Thoracic aorta (tissue), 2 donors: ENCODE data around the gene PHLDA2. TPM values are rescaled to one million over a fixed set of nuclear protein-coding genes. Genes with fewer than 3 reads are reported as not detected.
A peak's percentile ranks its signal among the peaks of the same experiment; 100 is the strongest.

Experiments used
- ATAC-seq: fragments of 150-250 bp; one replicate; pipeline ENCODE4 v1.8.0; 2017; ENCODE audit warnings: low read depth; ENCODE audit not compliant: insufficient number of reproducible peaks, low FRiP score
- DNase-seq: peaks from one replicate; pipeline ENCODE4 v3.0.0-alpha.2; 2020; ENCODE audit warnings: low spot score
- H3K27ac ChIP-seq, 2 donors: fragments of 200-600 bp; sonication (generic); 1 replicate in 1 of 2; 2 replicates in 1 of 2; pipeline ENCODE4 v1.5.1; 2016; ENCODE audit warnings: mild to moderate bottlenecking in 2 of 2, moderate library complexity in 2 of 2
- H3K27me3 ChIP-seq: fragments of 200-600 bp; sonication (generic); replicated peaks from 2 replicates; pipeline ENCODE4 v1.6.0; 2016; ENCODE audit warnings: mild to moderate bottlenecking; ENCODE audit not compliant: insufficient read depth
- H3K36me3 ChIP-seq: fragments of 200-600 bp; sonication (generic); one replicate; pipeline ENCODE4 v1.5.1; 2016
- H3K4me1 ChIP-seq, 2 donors: fragments of 200-600 bp; sonication (generic); 1 replicate in 1 of 2; 2 replicates in 1 of 2; pipeline versions ENCODE4 v1.5.1 to v1.6.0; 2016; ENCODE audit warnings: low read depth in 2 of 2, mild to moderate bottlenecking in 1 of 2; ENCODE audit not compliant: control insufficient read depth in 1 of 2
- H3K4me3 ChIP-seq: fragments of 200-600 bp; sonication (generic); 2 replicates; pipeline ENCODE4 v1.5.1; 2016; ENCODE audit warnings: mild to moderate bottlenecking
- H3K9me3 ChIP-seq: fragments of 200-600 bp; sonication (generic); 2 replicates; pipeline ENCODE4 v1.5.1; 2016
- total RNA-seq, 2 donors: library from RNA; depleted of rRNA; stranded (reverse); fragments of >200 nt; gene quantifications; one replicate each; pipeline versions ENCODE4 v1.1.0 to v1.2.3, GENCODE V29; 2016
- TF ChIP-seq, protein P1 (sequence below): fragments of 200-600 bp; sonication (generic); IDR thresholded peaks from one replicate; pipeline ENCODE4 v1.5.1; 2019; ENCODE audit warnings: antibody characterized with exemption

Gene PHLDA2, protein sequence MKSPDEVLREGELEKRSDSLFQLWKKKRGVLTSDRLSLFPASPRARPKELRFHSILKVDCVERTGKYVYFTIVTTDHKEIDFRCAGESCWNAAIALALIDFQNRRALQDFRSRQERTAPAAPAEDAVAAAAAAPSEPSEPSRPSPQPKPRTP
- 10 to 100 TPM; 14.4 to 21.3 TPM for total RNA-seq

DNA sequence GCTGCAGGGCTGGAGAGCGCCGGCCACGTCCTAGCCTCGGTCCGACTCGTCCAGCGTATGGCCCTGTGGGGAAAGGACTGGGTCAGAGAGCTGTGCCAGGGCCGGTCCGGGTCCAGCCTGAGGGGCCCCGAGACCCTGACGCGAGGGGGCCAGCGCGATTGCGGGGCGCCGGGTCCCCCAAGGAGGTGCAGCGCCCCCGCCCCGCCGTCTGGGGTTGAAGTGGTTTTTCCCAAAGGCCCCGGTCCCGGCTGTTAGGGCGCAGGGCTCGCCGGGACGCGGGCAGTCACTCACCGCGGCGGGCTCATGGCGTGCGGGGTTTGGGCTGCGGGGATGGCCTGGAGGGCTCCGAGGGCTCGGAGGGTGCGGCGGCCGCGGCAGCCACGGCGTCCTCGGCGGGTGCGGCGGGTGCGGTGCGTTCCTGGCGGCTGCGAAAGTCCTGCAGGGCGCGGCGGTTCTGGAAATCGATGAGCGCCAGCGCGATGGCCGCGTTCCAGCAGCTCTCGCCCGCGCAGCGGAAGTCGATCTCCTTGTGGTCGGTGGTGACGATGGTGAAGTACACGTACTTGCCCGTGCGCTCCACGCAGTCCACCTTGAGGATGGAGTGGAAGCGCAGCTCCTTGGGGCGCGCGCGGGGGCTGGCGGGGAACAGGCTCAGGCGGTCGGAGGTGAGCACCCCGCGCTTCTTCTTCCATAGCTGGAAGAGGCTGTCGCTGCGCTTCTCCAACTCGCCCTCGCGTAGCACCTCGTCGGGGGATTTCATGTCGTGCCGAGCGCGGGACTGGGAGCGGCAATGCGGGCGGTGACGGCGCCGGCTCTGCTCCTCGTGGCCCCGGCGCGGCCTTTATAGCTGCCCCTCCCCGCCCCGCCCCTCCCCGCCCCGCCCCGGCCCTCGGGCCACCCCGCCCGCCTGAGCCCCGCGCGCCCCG lies at the start of gene PHLDA2:
Gene PHLDA2, minus strand, starts transcription at position 816 of the 926 bp plus-strand sequence. Its CDS starts 56 bp downstream, at position 760.
- H3K27me3 ChIP-seq = no peaks in the 10 kb centered on the region
- no peak for DNase-seq

DNA sequence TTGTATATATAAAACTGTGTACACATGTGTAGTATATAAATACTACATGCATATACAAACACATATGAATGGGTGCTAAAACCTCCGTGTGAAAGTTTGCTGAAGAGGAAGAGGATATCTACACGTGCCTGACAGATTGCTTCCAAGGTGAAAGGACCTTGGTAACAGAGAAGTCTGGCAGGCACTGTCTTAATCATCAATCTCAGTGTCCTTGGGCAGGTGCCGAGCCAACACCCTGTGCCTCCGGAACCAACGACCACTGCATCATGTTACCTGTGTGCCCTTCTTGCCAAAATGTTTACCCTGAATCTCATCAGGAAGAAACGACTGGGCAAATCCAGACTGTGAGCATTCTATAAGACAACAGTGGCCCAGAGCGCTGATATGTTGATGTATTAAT lies 47.9 kb upstream of the PHLDA2 start:
- no peak overlapping the region for H3K27ac ChIP-seq
- ATAC-seq = no peak
- no peak overlapping the region for H3K4me3 ChIP-seq
- TF ChIP-seq, protein P1, sequence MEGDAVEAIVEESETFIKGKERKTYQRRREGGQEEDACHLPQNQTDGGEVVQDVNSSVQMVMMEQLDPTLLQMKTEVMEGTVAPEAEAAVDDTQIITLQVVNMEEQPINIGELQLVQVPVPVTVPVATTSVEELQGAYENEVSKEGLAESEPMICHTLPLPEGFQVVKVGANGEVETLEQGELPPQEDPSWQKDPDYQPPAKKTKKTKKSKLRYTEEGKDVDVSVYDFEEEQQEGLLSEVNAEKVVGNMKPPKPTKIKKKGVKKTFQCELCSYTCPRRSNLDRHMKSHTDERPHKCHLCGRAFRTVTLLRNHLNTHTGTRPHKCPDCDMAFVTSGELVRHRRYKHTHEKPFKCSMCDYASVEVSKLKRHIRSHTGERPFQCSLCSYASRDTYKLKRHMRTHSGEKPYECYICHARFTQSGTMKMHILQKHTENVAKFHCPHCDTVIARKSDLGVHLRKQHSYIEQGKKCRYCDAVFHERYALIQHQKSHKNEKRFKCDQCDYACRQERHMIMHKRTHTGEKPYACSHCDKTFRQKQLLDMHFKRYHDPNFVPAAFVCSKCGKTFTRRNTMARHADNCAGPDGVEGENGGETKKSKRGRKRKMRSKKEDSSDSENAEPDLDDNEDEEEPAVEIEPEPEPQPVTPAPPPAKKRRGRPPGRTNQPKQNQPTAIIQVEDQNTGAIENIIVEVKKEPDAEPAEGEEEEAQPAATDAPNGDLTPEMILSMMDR = no peak
- no peaks in the 10 kb centered on the region for H3K27me3 ChIP-seq
- H3K36me3 ChIP-seq = peaks cover 32% of the 10 kb centered on the region
- no peak for DNase-seq
- H3K9me3 ChIP-seq = no peaks in the 10 kb centered on the region
- peaks cover 2 to 5% of the 10 kb centered on the region in 2 donors for H3K4me1 ChIP-seq

More for the DNA sequence above, at the start of gene PHLDA2:
- Histone ChIP-seq H3K9me3 (no peaks in the 10 kb centered on the region), H3K36me3 (no peaks in the 10 kb centered on the region), H3K4me3 (peak within 1 kb of the TSS; percentile 85), H3K27ac (peak within 1 kb of the TSS; percentile 67 to 79), H3K4me1 (peaks cover 3 to 39% of the 10 kb centered on the region in 2 donors)
- TF ChIP-seq, protein P1 = no peak
- ATAC-seq = peak; percentile 28

DNA sequence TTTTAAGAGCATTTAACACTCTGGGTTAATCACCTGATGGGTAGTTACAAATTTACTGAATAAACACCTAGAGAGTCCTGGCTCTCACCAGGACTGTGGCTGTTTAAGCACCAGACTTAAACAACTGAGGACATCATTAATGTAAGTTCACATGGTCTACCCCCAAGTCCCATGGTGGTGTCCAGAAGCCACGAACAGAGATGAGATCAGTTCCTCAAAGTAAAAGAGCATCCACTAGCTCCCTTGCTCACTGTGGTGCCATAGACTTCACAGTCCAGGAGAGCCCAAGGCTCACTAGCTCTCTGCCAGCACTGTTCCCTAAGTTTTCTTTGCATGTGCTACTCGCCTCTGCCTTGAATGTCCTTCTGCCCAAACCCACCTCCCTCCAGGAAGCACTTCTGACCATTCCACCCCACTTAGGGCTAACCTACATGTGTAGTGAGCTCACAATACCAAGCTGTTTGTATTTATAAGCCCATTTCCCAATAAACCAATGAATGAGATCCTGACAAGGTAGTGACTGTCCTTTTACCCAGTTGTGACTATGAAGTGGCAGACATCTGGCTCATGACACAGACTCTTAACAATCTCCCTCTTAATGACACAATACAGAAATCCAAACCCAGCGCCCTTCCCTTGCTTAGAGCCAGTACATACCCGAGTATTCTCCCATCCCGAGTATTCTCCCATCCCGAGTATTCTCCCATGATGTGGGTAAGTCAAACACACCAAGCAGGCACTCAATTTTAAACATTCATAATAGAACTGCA lies 47.3 kb upstream of the PHLDA2 start:
- H3K27ac ChIP-seq = no peak overlapping the region
- H3K4me3 ChIP-seq = no peak overlapping the region
- DNase-seq = no peak
- TF ChIP-seq, protein P1 = no peak
- no peaks in the 10 kb centered on the region for H3K9me3 ChIP-seq
- peaks cover 32% of the 10 kb centered on the region for H3K36me3 ChIP-seq
- H3K27me3 ChIP-seq = no peaks in the 10 kb centered on the region
- ATAC-seq = no peak
- peaks cover 0 to 2% of the 10 kb centered on the region in 2 donors for H3K4me1 ChIP-seq

DNA sequence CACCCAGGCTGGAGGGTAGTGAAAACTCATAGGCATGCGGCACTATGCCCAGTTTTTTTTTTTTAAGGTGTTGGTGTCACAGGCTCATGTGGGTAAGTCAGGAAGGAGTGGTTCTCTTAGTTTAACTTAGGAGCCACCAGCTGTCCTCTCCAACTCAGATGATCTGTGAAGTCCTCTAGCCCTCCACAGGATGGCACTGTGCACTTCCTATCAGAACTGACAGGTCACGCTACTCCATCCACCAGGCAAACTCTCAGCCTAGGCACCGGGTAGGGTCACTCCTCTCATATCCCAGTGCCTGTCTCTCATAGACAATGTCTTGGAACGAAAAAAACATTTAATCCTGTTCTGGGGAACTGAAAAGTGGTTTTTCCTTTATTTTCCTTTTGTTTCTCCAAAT lies 46.4 kb upstream of the PHLDA2 start:
- H3K36me3 ChIP-seq = peaks cover 39% of the 10 kb centered on the region

More for the DNA sequence above, 46.4 kb upstream of the PHLDA2 start:
- no peak for ATAC-seq
- Histone ChIP-seq H3K27ac (no peak overlapping the region), H3K27me3 (no peaks in the 10 kb centered on the region), H3K4me3 (no peak overlapping the region), H3K9me3 (no peaks in the 10 kb centered on the region), H3K4me1 (no peaks in the 10 kb centered on the region)
- TF ChIP-seq, protein P1 = no peak
- DNase-seq = no peak
